HCT116 (cell line): ENCODE data around the gene MAPK14. TPM values are rescaled to one million over a fixed set of nuclear protein-coding genes. Genes with fewer than 3 reads are reported as not detected.
A peak's percentile ranks its signal among the peaks of the same experiment; 100 is the strongest.

Source experiments
- ATAC-seq: fragments of 200-7000 bp; cut with Tn5 transposase; 2 replicates; pipeline ENCODE4 v1.9.1; 2020; ENCODE audit warnings: mild to moderate bottlenecking, moderate library complexity
- BruUV-seq: library from RNA; stranded (reverse); fragments of 400-500 nt; replicated peaks from 2 replicates; lab custom pipeline; 2021; lab: Mats Ljungman, UMichigan
- CTCF ChIA-PET: fragments of 300-600 bp; sonication (Branson Sonifier 250); formaldehyde crosslinking; loops from one replicate; lab custom pipeline; 2021; ENCODE audit warnings: antibody characterized with exemption; lab: Charles Lee
- POLR2A ChIA-PET: fragments of 300-600, 350-600 bp; sonication (Branson Sonifier 250); formaldehyde crosslinking; loops from one replicate; lab custom pipeline; 2021; ENCODE audit warnings: antibody characterized with exemption; lab: Charles Lee
- RAD21 ChIA-PET, 2 experiments: fragments of 300-600 bp; sonication (Branson Sonifier 250); formaldehyde crosslinking; loops; one replicate each; lab custom pipeline; 2023; ENCODE audit warnings: low total read pairs in 2 of 2; ENCODE audit not compliant: uncharacterized antibody in 2 of 2, unreplicated experiment in 2 of 2, low non-redundant PET in 1 of 2; lab: Charles Lee
- DNase-seq: peaks from one replicate; pipeline ENCODE4 v3.0.0-alpha.2; 2010; ENCODE audit warnings: low read depth, low spot score
- H2AFZ ChIP-seq: fragments of 200-600 bp; shearing (Covaris generic), sonication (generic); 2 replicates; pipeline ENCODE4 v1.6.1; 2017; ENCODE audit warnings: low read depth, mixed run types, mixed read lengths, antibody characterized with exemption, low read length; ENCODE audit not compliant: poor library complexity, severe bottlenecking
- H3K27ac ChIP-seq: 2 replicates; pipeline ENCODE4 v1.5.1; 2012; ENCODE audit warnings: low read depth, low read length
- H3K27me3 ChIP-seq: fragments of 200-600 bp; sonication (generic); 2 replicates; pipeline ENCODE4 v1.6.1; 2016; ENCODE audit warnings: mixed run types, low read length, mixed read lengths; ENCODE audit not compliant: insufficient read depth
- H3K36me3 ChIP-seq, 2 experiments: fragments of 200-500 bp in 1 of 2; fragments of 200-600 bp in 1 of 2; sonication (Bioruptor generic) in 1 of 2; sonication (generic) in 1 of 2; 2 replicates each; pipeline versions ENCODE4 v1.5.1 to v1.6.1; 2014 to 2016; ENCODE audit warnings: low read length in 2 of 2, inconsistent platforms in 1 of 2, mixed read lengths in 1 of 2, mixed run types in 1 of 2; ENCODE audit not compliant: insufficient read depth in 2 of 2, control insufficient read depth in 1 of 2
- H3K4me1 ChIP-seq, 2 experiments: fragments of 200-600 bp in 1 of 2; sonication (generic) in 1 of 2; 2 replicates each; pipeline versions ENCODE4 v1.5.1 to v1.6.1; 2012 to 2017; ENCODE audit warnings: low read length in 2 of 2, inconsistent platforms in 1 of 2, mild to moderate bottlenecking in 1 of 2, mixed read lengths in 1 of 2, mixed run types in 1 of 2, moderate library complexity in 1 of 2; ENCODE audit not compliant: insufficient read depth in 2 of 2, control insufficient read depth in 1 of 2
- H3K4me2 ChIP-seq: fragments of 200-600 bp; sonication (generic); 2 replicates; pipeline ENCODE4 v1.6.1; 2017; ENCODE audit warnings: mixed run types, low read length, mixed read lengths
- H3K4me3 ChIP-seq, 2 experiments: fragments of 200-600 bp in 1 of 2; sonication (generic) in 1 of 2; replicated peaks in 1 of 2; 2 replicates each; pipeline ENCODE4 v1.5.1; 2011 to 2016; ENCODE audit warnings: low read length in 2 of 2, control low read depth in 1 of 2, low read depth in 1 of 2, mild to moderate bottlenecking in 1 of 2, mixed read lengths in 1 of 2, mixed run types in 1 of 2
- H3K79me2 ChIP-seq: fragments of 200-600 bp; sonication (generic); 2 replicates; pipeline ENCODE4 v1.6.1; 2017; ENCODE audit warnings: mild to moderate bottlenecking, mixed run types, low read length, moderate library complexity, mixed read lengths; ENCODE audit not compliant: insufficient read depth
- H3K9ac ChIP-seq: fragments of 200-600 bp; sonication (generic); 2 replicates; pipeline ENCODE4 v1.6.1; 2016; ENCODE audit warnings: low read length, mixed read lengths
- H3K9me2 ChIP-seq: fragments of 200-600 bp; sonication (generic), shearing (Covaris generic); 2 replicates; pipeline ENCODE4 v1.6.1; 2017; ENCODE audit warnings: mixed run types, mild to moderate bottlenecking, moderate library complexity; ENCODE audit not compliant: insufficient read depth
- H3K9me3 ChIP-seq, 2 experiments: fragments of 200-500 bp in 1 of 2; fragments of 200-600 bp in 1 of 2; sonication (Bioruptor generic) in 1 of 2; sonication (generic) in 1 of 2; 2 replicates each; pipeline ENCODE4 v1.6.1; 2014 to 2017; ENCODE audit warnings: low read length in 2 of 2, mixed read lengths in 2 of 2, inconsistent platforms in 1 of 2, low read depth in 1 of 2, mild to moderate bottlenecking in 1 of 2, mixed run types in 1 of 2, moderate library complexity in 1 of 2; ENCODE audit not compliant: control insufficient read depth in 1 of 2, insufficient read depth in 1 of 2
- H4K20me1 ChIP-seq: fragments of 200-600 bp; sonication (generic), shearing (Covaris generic); 2 replicates; pipeline ENCODE4 v1.6.1; 2017; ENCODE audit warnings: mixed run types, mild to moderate bottlenecking, moderate library complexity; ENCODE audit not compliant: insufficient read depth
- CBX3 ChIP-seq: IDR thresholded peaks from 2 replicates; pipeline ENCODE4 v1.6.1; 2012; ENCODE audit warnings: low read depth
- CEBPB ChIP-seq: IDR thresholded peaks from 2 replicates; pipeline ENCODE4 v1.6.1; 2012; ENCODE audit warnings: low read depth
- EGR1 ChIP-seq: IDR thresholded peaks from 2 replicates; pipeline ENCODE4 v1.6.1; 2012; ENCODE audit warnings: low read depth
- ELF1 ChIP-seq: IDR thresholded peaks from 2 replicates; pipeline ENCODE4 v1.6.1; 2012; ENCODE audit warnings: low read depth, borderline replicate concordance
- EZH2phosphoT487 ChIP-seq: fragments of 200-600 bp; IDR thresholded peaks from 2 replicates; pipeline ENCODE4 v1.6.1; 2018; ENCODE audit warnings: antibody characterized with exemption, borderline replicate concordance
- POLR2A ChIP-seq: IDR thresholded peaks from 2 replicates; pipeline ENCODE4 v1.7.0; 2011; ENCODE audit warnings: borderline replicate concordance; ENCODE audit not compliant: insufficient read depth, insufficient read length; ENCODE audit errors: extremely low read depth
- POLR2AphosphoS5 ChIP-seq: IDR thresholded peaks from 2 replicates; pipeline ENCODE4 v1.6.1; 2011; ENCODE audit warnings: mild to moderate bottlenecking, low read depth, low read length, moderate library complexity
- RAD21 ChIP-seq: IDR thresholded peaks from 2 replicates; pipeline ENCODE4 v1.6.1; 2012; ENCODE audit warnings: low read depth, mild to moderate bottlenecking
- SIN3A ChIP-seq: IDR thresholded peaks from 2 replicates; pipeline ENCODE4 v1.6.1; 2012; ENCODE audit warnings: low read depth
- SP1 ChIP-seq: IDR thresholded peaks from 2 replicates; pipeline ENCODE4 v1.6.1; 2012; ENCODE audit warnings: low read depth
- SRF ChIP-seq: IDR thresholded peaks from 2 replicates; pipeline ENCODE4 v1.6.1; 2012; ENCODE audit warnings: low read depth
- TCF7L2 ChIP-seq: IDR thresholded peaks from 2 replicates; pipeline ENCODE4 v1.7.0; 2011; ENCODE audit warnings: borderline replicate concordance, inconsistent platforms; ENCODE audit not compliant: insufficient read depth, insufficient read length; ENCODE audit errors: extremely low read depth
- YY1 ChIP-seq: IDR thresholded peaks from 2 replicates; pipeline ENCODE4 v1.6.1; 2011; ENCODE audit warnings: low read length, low read depth, moderate library complexity, mild to moderate bottlenecking; ENCODE audit not compliant: insufficient replicate concordance; ENCODE audit errors: extremely low read depth
- ZFX ChIP-seq: fragments of 450-650 bp; IDR thresholded peaks from 2 replicates; pipeline ENCODE4 v1.6.1; 2017
- ZNF274 ChIP-seq: fragments of 200-500 bp; sonication (Bioruptor generic); IDR thresholded peaks from 2 replicates; pipeline ENCODE4 v1.6.1; 2014; ENCODE audit warnings: mild to moderate bottlenecking, low read depth, low read length, inconsistent platforms
- intact Hi-C: fragments of 100-400 bp; cut with micrococcal nuclease; formaldehyde crosslinking; loops from 2 replicates; pipeline ENCODE4 v1.10.0; 2022
- total RNA-seq: library from RNA; stranded (reverse); gene quantifications from one replicate; pipeline ENCODE4 v1.2.1, GENCODE V29; 2021; ENCODE audit not compliant: unreplicated experiment
- TF ChIP-seq, protein P1 (sequence below): IDR thresholded peaks from 2 replicates; pipeline ENCODE4 v1.6.1; 2011; ENCODE audit warnings: mild to moderate bottlenecking, low read length, moderate library complexity; ENCODE audit not compliant: insufficient replicate concordance; ENCODE audit errors: extremely low read depth
- TF ChIP-seq, protein P2 (sequence below), 3 experiments: fragments of 200-600 bp in 1 of 3; sonication (generic) in 1 of 3; IDR thresholded peaks in 2 of 3; conservative IDR thresholded peaks in 1 of 3; 2 replicates each; pipeline ENCODE4 v1.5.1; 2012 to 2017; ENCODE audit warnings: low read depth in 2 of 3, low read length in 2 of 3, antibody characterized with exemption in 1 of 3, borderline replicate concordance in 1 of 3, control low read depth in 1 of 3, mild to moderate bottlenecking in 1 of 3, mixed read lengths in 1 of 3, mixed run types in 1 of 3, moderate library complexity in 1 of 3; ENCODE audit not compliant: insufficient read depth in 1 of 3
- TF ChIP-seq, protein P3 (sequence below): IDR thresholded peaks from 2 replicates; pipeline ENCODE4 v1.6.1; 2012
- TF ChIP-seq, protein P4 (sequence below): IDR thresholded peaks from 2 replicates; pipeline ENCODE4 v1.6.1; 2012

The MAPK14 gene
- total RNA-seq, 1 experiment from 2014 or later, result 34.2 TPM

DNA sequence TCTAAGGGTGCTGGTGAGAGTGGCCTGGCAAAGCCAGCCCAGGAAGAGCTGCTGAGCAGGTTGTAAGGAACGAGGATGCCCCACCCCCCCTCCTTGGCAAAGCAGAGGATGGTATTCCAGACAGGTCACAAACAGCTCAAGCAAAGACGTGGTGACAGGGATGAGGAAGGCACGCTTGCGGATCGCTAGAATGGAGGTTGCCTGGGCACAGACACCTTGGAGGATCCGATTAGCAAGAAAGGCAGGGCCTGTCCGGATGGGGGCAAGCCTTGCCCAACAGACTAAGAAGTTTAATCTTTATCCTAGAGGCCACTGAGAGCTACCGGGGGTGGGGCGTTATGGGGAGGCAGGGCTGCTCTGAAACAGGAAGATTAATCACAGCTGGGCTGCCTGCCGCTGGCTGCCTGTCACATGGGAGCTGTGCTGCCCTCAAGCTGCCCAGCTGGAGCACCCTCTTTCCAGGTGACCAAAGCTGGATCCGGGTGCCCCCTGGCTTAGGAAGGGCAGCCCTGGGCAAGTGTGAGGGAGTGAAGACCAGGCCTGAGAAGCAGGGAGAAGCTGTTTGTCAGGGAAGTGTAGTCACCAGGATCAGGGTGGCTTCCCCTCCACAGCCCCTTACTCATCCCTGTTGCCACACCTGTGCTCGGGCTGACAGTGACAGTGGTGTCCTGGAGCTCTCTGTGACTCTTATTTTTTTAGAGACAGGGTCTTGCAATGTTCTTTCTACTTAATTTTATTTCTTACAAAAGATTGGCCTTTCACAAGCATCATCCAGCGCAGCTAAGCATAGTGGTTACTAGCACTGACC is 93.6 kb downstream of the MAPK14 start:
- no peaks in the 10 kb centered on the region for H3K36me3 ChIP-seq
- no TSS peak for BruUV-seq
- RAD21 ChIA-PET, result no interaction called here
- no peaks in the 10 kb centered on the region for H3K79me2 ChIP-seq
- no peaks in the 10 kb centered on the region for H3K27me3 ChIP-seq
- peaks cover 9 to 22% of the 10 kb centered on the region in 2 experiments; a peak in 2 of 4 replicates for H3K4me1 ChIP-seq
- no peak overlapping the region for H3K9ac ChIP-seq
- no peak overlapping the region for H3K27ac ChIP-seq
- TF ChIP-seq EGR1, result no peak
- TF ChIP-seq, protein P1, sequence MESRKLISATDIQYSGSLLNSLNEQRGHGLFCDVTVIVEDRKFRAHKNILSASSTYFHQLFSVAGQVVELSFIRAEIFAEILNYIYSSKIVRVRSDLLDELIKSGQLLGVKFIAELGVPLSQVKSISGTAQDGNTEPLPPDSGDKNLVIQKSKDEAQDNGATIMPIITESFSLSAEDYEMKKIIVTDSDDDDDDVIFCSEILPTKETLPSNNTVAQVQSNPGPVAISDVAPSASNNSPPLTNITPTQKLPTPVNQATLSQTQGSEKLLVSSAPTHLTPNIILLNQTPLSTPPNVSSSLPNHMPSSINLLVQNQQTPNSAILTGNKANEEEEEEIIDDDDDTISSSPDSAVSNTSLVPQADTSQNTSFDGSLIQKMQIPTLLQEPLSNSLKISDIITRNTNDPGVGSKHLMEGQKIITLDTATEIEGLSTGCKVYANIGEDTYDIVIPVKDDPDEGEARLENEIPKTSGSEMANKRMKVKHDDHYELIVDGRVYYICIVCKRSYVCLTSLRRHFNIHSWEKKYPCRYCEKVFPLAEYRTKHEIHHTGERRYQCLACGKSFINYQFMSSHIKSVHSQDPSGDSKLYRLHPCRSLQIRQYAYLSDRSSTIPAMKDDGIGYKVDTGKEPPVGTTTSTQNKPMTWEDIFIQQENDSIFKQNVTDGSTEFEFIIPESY, result no peak
- no peak for TF ChIP-seq POLR2A
- no peak for TF ChIP-seq ZNF274
- TF ChIP-seq TCF7L2, result no peak
- TF ChIP-seq ZFX, result no peak
- TF ChIP-seq EZH2phosphoT487, result no peak
- no peak for TF ChIP-seq ELF1
- no peak for TF ChIP-seq SP1
- no peak for TF ChIP-seq SIN3A
- TF ChIP-seq, protein P2, sequence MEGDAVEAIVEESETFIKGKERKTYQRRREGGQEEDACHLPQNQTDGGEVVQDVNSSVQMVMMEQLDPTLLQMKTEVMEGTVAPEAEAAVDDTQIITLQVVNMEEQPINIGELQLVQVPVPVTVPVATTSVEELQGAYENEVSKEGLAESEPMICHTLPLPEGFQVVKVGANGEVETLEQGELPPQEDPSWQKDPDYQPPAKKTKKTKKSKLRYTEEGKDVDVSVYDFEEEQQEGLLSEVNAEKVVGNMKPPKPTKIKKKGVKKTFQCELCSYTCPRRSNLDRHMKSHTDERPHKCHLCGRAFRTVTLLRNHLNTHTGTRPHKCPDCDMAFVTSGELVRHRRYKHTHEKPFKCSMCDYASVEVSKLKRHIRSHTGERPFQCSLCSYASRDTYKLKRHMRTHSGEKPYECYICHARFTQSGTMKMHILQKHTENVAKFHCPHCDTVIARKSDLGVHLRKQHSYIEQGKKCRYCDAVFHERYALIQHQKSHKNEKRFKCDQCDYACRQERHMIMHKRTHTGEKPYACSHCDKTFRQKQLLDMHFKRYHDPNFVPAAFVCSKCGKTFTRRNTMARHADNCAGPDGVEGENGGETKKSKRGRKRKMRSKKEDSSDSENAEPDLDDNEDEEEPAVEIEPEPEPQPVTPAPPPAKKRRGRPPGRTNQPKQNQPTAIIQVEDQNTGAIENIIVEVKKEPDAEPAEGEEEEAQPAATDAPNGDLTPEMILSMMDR (IDR thresholded peaks at IDR 0.05 in 2 of 3, conservative IDR thresholded peaks at IDR 0.05 in 1 of 3; ENCODE audit: borderline replicate concordance in 1 of 3, insufficient read depth in 1 of 3, low read depth in 2 of 3, low read length in 2 of 3), result no peak
- TF ChIP-seq RAD21, result no peak
- TF ChIP-seq, protein P3, sequence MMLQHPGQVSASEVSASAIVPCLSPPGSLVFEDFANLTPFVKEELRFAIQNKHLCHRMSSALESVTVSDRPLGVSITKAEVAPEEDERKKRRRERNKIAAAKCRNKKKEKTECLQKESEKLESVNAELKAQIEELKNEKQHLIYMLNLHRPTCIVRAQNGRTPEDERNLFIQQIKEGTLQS, result no peak
- no peak for TF ChIP-seq YY1
- no peak for TF ChIP-seq CBX3
- TF ChIP-seq POLR2AphosphoS5, result no peak
- no peak for TF ChIP-seq CEBPB
- TF ChIP-seq SRF, result no peak
- TF ChIP-seq, protein P4, sequence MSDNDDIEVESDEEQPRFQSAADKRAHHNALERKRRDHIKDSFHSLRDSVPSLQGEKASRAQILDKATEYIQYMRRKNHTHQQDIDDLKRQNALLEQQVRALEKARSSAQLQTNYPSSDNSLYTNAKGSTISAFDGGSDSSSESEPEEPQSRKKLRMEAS, result no peak
- no peak for ATAC-seq
- intact Hi-C loops, result no loop called here
- POLR2A ChIA-PET, result interaction anchor here (0.6 to 0.9 kb wide), 2 partner anchors 9 to 136 kb away, joined by 3 to 7 read pairs; partner anchors contain the start of gene MAPK13
- H4K20me1 ChIP-seq, result no peaks in the 10 kb centered on the region
- no peaks in the 10 kb centered on the region for H3K9me3 ChIP-seq
- no peak overlapping the region for H2AFZ ChIP-seq
- H3K9me2 ChIP-seq, result no peaks in the 10 kb centered on the region
- no peak overlapping the region for H3K4me3 ChIP-seq
- no peak for DNase-seq
- CTCF ChIA-PET, result interaction anchor here (1.1 kb wide), 1 partner anchor 9 kb away, joined by 3 read pairs; the partner anchor contains the start of gene MAPK13
- H3K4me2 ChIP-seq, result peak overlapping the region; percentile 21; the same call in 1 of the 2 replicates
